CD14-positive monocyte (primary cell): ENCODE results near the gene CLDN22. TPM values are rescaled to one million over a fixed set of nuclear protein-coding genes. Genes with fewer than 3 reads are reported as not detected.

ENCODE experiments used
- DNase-seq, 3 donors: peaks; one replicate each; pipeline ENCODE4 v3.0.0-alpha.2; 2011 to 2022
- H2AFZ ChIP-seq: 2 replicates; pipeline ENCODE4 v1.6.0; 2012; ENCODE audit warnings: mild to moderate bottlenecking, low read depth, low read length, inconsistent platforms; ENCODE audit not compliant: insufficient read depth, poor library complexity, severe bottlenecking
- H3K27ac ChIP-seq, 2 donors: 1 replicate in 1 of 2; 2 replicates in 1 of 2; pipeline ENCODE4 v1.5.1; 2012 to 2013; ENCODE audit warnings: low read length in 2 of 2, control low read depth in 1 of 2, inconsistent platforms in 1 of 2, low read depth in 1 of 2, mild to moderate bottlenecking in 1 of 2
- H3K27me3 ChIP-seq, 2 donors: one replicate each; pipeline versions ENCODE4 v1.6.0 to v1.6.1; 2011 to 2013; ENCODE audit warnings: low read length in 2 of 2; ENCODE audit not compliant: control insufficient read depth in 2 of 2, insufficient read depth in 2 of 2
- H3K36me3 ChIP-seq, 2 donors: replicated peaks in 1 of 2; 1 replicate in 1 of 2; 2 replicates in 1 of 2; pipeline versions ENCODE4 v1.5.1 to v1.6.1; 2012 to 2013; ENCODE audit warnings: low read length in 2 of 2, control low read depth in 1 of 2, inconsistent platforms in 1 of 2, mild to moderate bottlenecking in 1 of 2; ENCODE audit not compliant: insufficient read depth in 2 of 2, control insufficient read depth in 1 of 2
- H3K4me1 ChIP-seq, 2 donors: 1 replicate in 1 of 2; 2 replicates in 1 of 2; pipeline versions ENCODE4 v1.5.1 to v1.6.1; 2012 to 2013; ENCODE audit warnings: low read length in 2 of 2, control low read depth in 1 of 2, inconsistent platforms in 1 of 2, mild to moderate bottlenecking in 1 of 2, moderate library complexity in 1 of 2; ENCODE audit not compliant: insufficient read depth in 2 of 2, control insufficient read depth in 1 of 2
- H3K4me2 ChIP-seq: replicated peaks from 2 replicates; pipeline ENCODE3; 2012; ENCODE audit warnings: low read length, moderate library complexity, mild to moderate bottlenecking; ENCODE audit not compliant: poor library complexity, severe bottlenecking; ENCODE audit errors: extremely low read depth
- H3K4me3 ChIP-seq, 3 experiments: fragments of 200-600 bp in 1 of 3; sonication (generic) in 1 of 3; replicated peaks in 1 of 3; 1 replicate in 2 of 3; 2 replicates in 1 of 3; pipeline ENCODE4 v1.5.1; 2011 to 2013; ENCODE audit warnings: low read length in 3 of 3, mild to moderate bottlenecking in 3 of 3, control low read depth in 2 of 3, low read depth in 2 of 3, inconsistent platforms in 1 of 3, moderate library complexity in 1 of 3
- H3K79me2 ChIP-seq: 2 replicates; pipeline ENCODE4 v1.6.0; 2012; ENCODE audit warnings: mild to moderate bottlenecking, control low read depth, inconsistent platforms, low read length, moderate library complexity; ENCODE audit not compliant: insufficient read depth
- H3K9ac ChIP-seq: 2 replicates; pipeline ENCODE4 v1.6.0; 2017; ENCODE audit warnings: low read length, mild to moderate bottlenecking; ENCODE audit not compliant: insufficient read depth, poor library complexity, severe bottlenecking
- H3K9me3 ChIP-seq, 2 donors: replicated peaks in 1 of 2; 1 replicate in 1 of 2; 2 replicates in 1 of 2; pipeline versions ENCODE4 v1.5.1 to v1.6.1; 2012 to 2013; ENCODE audit warnings: low read length in 2 of 2, control low read depth in 1 of 2; ENCODE audit not compliant: control insufficient read depth in 1 of 2, insufficient read depth in 1 of 2
- H4K20me1 ChIP-seq: 2 replicates; pipeline ENCODE4 v1.6.0; 2012; ENCODE audit warnings: mild to moderate bottlenecking, low read length, control low read depth, moderate library complexity; ENCODE audit not compliant: insufficient read depth
- H3K27ac Mint-ChIP-seq, 7 donors: one replicate each; pipeline ENCODE4 v1.8.0; 2020; ENCODE audit warnings: mild to moderate bottlenecking in 7 of 7, mixed read lengths in 7 of 7, moderate library complexity in 6 of 7, inconsistent platforms in 2 of 7
- H3K27me3 Mint-ChIP-seq, 3 donors: one replicate each; pipeline ENCODE4 v1.8.0; 2021 to 2022; ENCODE audit warnings: low read depth in 3 of 3, mild to moderate bottlenecking in 3 of 3, mixed read lengths in 3 of 3, moderate library complexity in 3 of 3, inconsistent platforms in 1 of 3
- H3K36me3 Mint-ChIP-seq, 2 donors: one replicate each; pipeline ENCODE4 v1.8.0; 2020; ENCODE audit warnings: mixed read lengths in 2 of 2, inconsistent platforms in 1 of 2, mild to moderate bottlenecking in 1 of 2
- H3K4me1 Mint-ChIP-seq: one replicate; pipeline ENCODE4 v1.8.0; 2020; ENCODE audit warnings: mild to moderate bottlenecking, mixed read lengths
- H3K4me3 Mint-ChIP-seq, 2 donors: one replicate each; pipeline ENCODE4 v1.8.0; 2020; ENCODE audit warnings: mild to moderate bottlenecking in 2 of 2, mixed read lengths in 2 of 2, moderate library complexity in 1 of 2
- H3K9me3 Mint-ChIP-seq, 7 donors: one replicate each; pipeline ENCODE4 v1.8.0; 2020 to 2022; ENCODE audit warnings: mixed read lengths in 7 of 7, mild to moderate bottlenecking in 6 of 7, moderate library complexity in 6 of 7, inconsistent platforms in 2 of 7
- CTCF ChIP-seq: fragments of 200-600 bp; IDR thresholded peaks from one replicate; pipeline ENCODE4 v1.8.0; 2022; ENCODE audit warnings: antibody characterized with exemption, mild to moderate bottlenecking
- WGBS: methylation state at CpG from one replicate; pipeline ENCODE4 v1.1.5; 2013; ENCODE audit warnings: missing lambda C conversion rate; ENCODE audit not compliant: insufficient coverage; 5-methylcytosine and 5-hydroxymethylcytosine counted together
- intact Hi-C, 2 donors: fragments of 100-400 bp; cut with micrococcal nuclease; formaldehyde crosslinking; loops; one replicate each; pipeline versions ENCODE4 v1.15.0 to v1.15.1; 2023
- polyA plus RNA-seq, 3 donors: library from polyadenylated mRNA; depleted of rRNA in 1 of 3; unstranded in 2 of 3; stranded (reverse) in 1 of 3; fragments of 300-500 nt in 2 of 3; fragments of >200 nt in 1 of 3; fragmentation: Illumina TruSeq in 2 of 3; gene quantifications; 1 replicate in 2 of 3; 2 replicates in 1 of 3; pipeline ENCODE4 v1.2.3, GENCODE V29; 2012 to 2021

The CLDN22 gene
- polyA plus RNA-seq, 3 donors, result not detected

GRCh38 chr4:183276106-183276505, 44.0 kb downstream of the CLDN22 start:
- Histone ChIP-seq H3K4me3 (no peak overlapping the region), H3K9me3 (peaks cover 0 to 12% of the 10 kb centered on the region in 2 donors), H2AFZ (no peak overlapping the region), H3K36me3 (no peaks in the 10 kb centered on the region), H3K27me3 (no peaks in the 10 kb centered on the region), H3K9ac (no peak overlapping the region), H3K27ac (no peak overlapping the region), H3K79me2 (no peaks in the 10 kb centered on the region), H3K4me1 (no peaks in the 10 kb centered on the region), H3K4me2 (no peak overlapping the region), H4K20me1 (no peaks in the 10 kb centered on the region)
- intact Hi-C loops, result no loop called here
- no peak for DNase-seq
- WGBS, result no CpG with 5 or more reads among the region's 1 CpG
- Mint-ChIP-seq H3K36me3 (peaks cover 6 to 7% of the 10 kb centered on the region in 2 donors), H3K27ac (no peak overlapping the region), H3K4me1 (no peaks in the 10 kb centered on the region), H3K9me3 (peaks cover 5 to 19% (median 12%) of the 10 kb centered on the region in 7 donors), H3K27me3 (peaks cover 0 to 1% (median 0%) of the 10 kb centered on the region in 3 donors), H3K4me3 (no peak overlapping the region)
- no peak for TF ChIP-seq CTCF

- H3K9me3 ChIP-seq, result peaks cover 0 to 12% of the 10 kb centered on the region in 2 donors
- DNase-seq, result no peak
- no peaks in the 10 kb centered on the region for H4K20me1 ChIP-seq
- H3K4me2 ChIP-seq, result no peak overlapping the region
- H3K9me3 Mint-ChIP-seq, result peaks cover 5 to 19% (median 10%) of the 10 kb centered on the region in 7 donors
- no peak overlapping the region for H3K9ac ChIP-seq
- H3K4me3 Mint-ChIP-seq, result no peak overlapping the region
- peaks cover 8 to 10% of the 10 kb centered on the region in 2 donors for H3K36me3 Mint-ChIP-seq
- H3K79me2 ChIP-seq, result no peaks in the 10 kb centered on the region
- intact Hi-C loops, result no loop called here
- WGBS, result 100% methylated on average over 1 of the region's 3 CpGs
- H3K27ac Mint-ChIP-seq, result no peak overlapping the region
- H3K4me1 ChIP-seq, result no peaks in the 10 kb centered on the region
- H3K27me3 ChIP-seq, result no peaks in the 10 kb centered on the region
- no peak for TF ChIP-seq CTCF
- H2AFZ ChIP-seq, result no peak overlapping the region
- no peaks in the 10 kb centered on the region for H3K4me1 Mint-ChIP-seq
- H3K36me3 ChIP-seq, result no peaks in the 10 kb centered on the region
- H3K27ac ChIP-seq, result no peak overlapping the region
- no peak overlapping the region for H3K4me3 ChIP-seq
- peaks cover 0 to 1% (median 0%) of the 10 kb centered on the region in 3 donors for H3K27me3 Mint-ChIP-seq
These were observed 47.7 kb downstream of the CLDN22 start for GRCh38 chr4:183272384-183272783.
